Measurements from ENCODE around the gene ADGRG6. TPM values are rescaled to one million over a fixed set of nuclear protein-coding genes. Genes with fewer than 3 reads are reported as not detected.
A peak's percentile ranks its signal among the peaks of the same experiment; 100 is the strongest.

The ADGRG6 gene
- total and polyA plus RNA-seq, 2 donors (not counting 1 experiment from before 2014, with no cell fraction given): 49.9 to 67.2 TPM

- no peaks in the 10 kb centered on the region for H3K79me2 ChIP-seq (ENCODE audit: control insufficient read depth, insufficient read depth, low read length)
- H3K36me3 ChIP-seq (ENCODE audit: control insufficient read depth, insufficient read depth, low read length): no peaks in the 10 kb centered on the region
- no peaks in the 10 kb centered on the region for H3K9me3 ChIP-seq (ENCODE audit: control insufficient read depth, insufficient read depth, low read depth, low read length)
- no peak overlapping the region for H3K4me3 ChIP-seq (replicated peaks in 1 of 4; ENCODE audit: control extremely low read depth in 1 of 4, insufficient read depth in 1 of 4, low read depth in 3 of 4, low read length in 4 of 4)
- TF ChIP-seq EZH2 (IDR thresholded peaks at IDR 0.05; ENCODE audit: low read length, missing control alignments) (no peak), CTCF (conservative IDR thresholded peaks at IDR 0.05 in 1 of 2, IDR thresholded peaks at IDR 0.05 in 1 of 2; ENCODE audit: low read depth in 1 of 2, low read length in 2 of 2) (no peak)
- no peak overlapping the region for H2AFZ ChIP-seq (ENCODE audit: low read length)
- H4K20me1 ChIP-seq (ENCODE audit: control insufficient read depth, extremely low read depth, insufficient read depth, low read length): no peaks in the 10 kb centered on the region
- H3K27me3 ChIP-seq (ENCODE audit: control insufficient read depth, insufficient read depth, low read length): no peaks in the 10 kb centered on the region
- no peaks in the 10 kb centered on the region for H3K4me1 ChIP-seq (ENCODE audit: control insufficient read depth, extremely low read depth, insufficient read depth, low read length)
- no peak overlapping the region for H3K4me2 ChIP-seq (ENCODE audit: extremely low read depth, insufficient read depth, low read length)
- H3K27ac ChIP-seq (ENCODE audit: insufficient read depth, low read length): no peak overlapping the region
- DNase-seq (ENCODE audit: low read depth in 2 of 2): no peak
- H3K9ac ChIP-seq (ENCODE audit: insufficient read depth, low read length): no peak overlapping the region
Measured at GRCh38 chr6:142457638-142458406, 156.0 kb downstream of the ADGRG6 start.

DNA sequence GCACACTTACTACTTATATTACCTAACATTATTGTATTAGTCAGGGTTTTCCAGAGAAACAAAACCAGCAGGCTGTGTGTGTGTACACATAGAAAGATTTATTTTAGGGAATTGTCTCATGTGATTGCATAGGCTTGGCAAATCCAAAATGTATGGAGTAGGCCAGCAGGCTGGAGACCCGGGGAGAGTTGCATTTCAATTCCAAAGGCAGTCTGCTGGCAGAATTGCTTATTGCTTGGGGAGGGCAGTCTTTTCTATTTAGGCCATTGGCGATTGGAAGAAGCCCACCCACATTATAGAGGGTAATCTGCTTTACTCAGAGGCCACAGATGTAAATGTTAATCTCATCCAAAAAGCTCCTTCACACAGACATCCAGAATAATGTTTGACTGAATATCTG is 157.0 kb downstream of the ADGRG6 start:
- no peaks in the 10 kb centered on the region for H3K79me2 ChIP-seq (ENCODE audit: control insufficient read depth, insufficient read depth, low read length)
- H4K20me1 ChIP-seq (ENCODE audit: control insufficient read depth, extremely low read depth, insufficient read depth, low read length): no peaks in the 10 kb centered on the region
- no peaks in the 10 kb centered on the region for H3K4me1 ChIP-seq (ENCODE audit: control insufficient read depth, extremely low read depth, insufficient read depth, low read length)
- H2AFZ ChIP-seq (ENCODE audit: low read length): no peak overlapping the region
- H3K4me3 ChIP-seq (replicated peaks in 1 of 4; ENCODE audit: control extremely low read depth in 1 of 4, insufficient read depth in 1 of 4, low read depth in 3 of 4, low read length in 4 of 4): no peak overlapping the region
- no peak for TF ChIP-seq EZH2 (IDR thresholded peaks at IDR 0.05; ENCODE audit: low read length, missing control alignments)
- no peak for TF ChIP-seq CTCF (conservative IDR thresholded peaks at IDR 0.05 in 1 of 2, IDR thresholded peaks at IDR 0.05 in 1 of 2; ENCODE audit: low read depth in 1 of 2, low read length in 2 of 2)
- DNase-seq (ENCODE audit: low read depth in 2 of 2): no peak
- H3K9ac ChIP-seq (ENCODE audit: insufficient read depth, low read length): no peak overlapping the region
- no peaks in the 10 kb centered on the region for H3K36me3 ChIP-seq (ENCODE audit: control insufficient read depth, insufficient read depth, low read length)
- no peak overlapping the region for H3K27ac ChIP-seq (ENCODE audit: insufficient read depth, low read length)
- H3K4me2 ChIP-seq (ENCODE audit: extremely low read depth, insufficient read depth, low read length): no peak overlapping the region
- H3K27me3 ChIP-seq (ENCODE audit: control insufficient read depth, insufficient read depth, low read length): no peaks in the 10 kb centered on the region
- no peaks in the 10 kb centered on the region for H3K9me3 ChIP-seq (ENCODE audit: control insufficient read depth, insufficient read depth, low read depth, low read length)

- Histone ChIP-seq H2AFZ (ENCODE audit: low read length) (no peak overlapping the region), H4K20me1 (ENCODE audit: control insufficient read depth, extremely low read depth, insufficient read depth, low read length) (no peaks in the 10 kb centered on the region), H3K27me3 (ENCODE audit: control insufficient read depth, insufficient read depth, low read length) (no peaks in the 10 kb centered on the region), H3K4me1 (ENCODE audit: control insufficient read depth, extremely low read depth, insufficient read depth, low read length) (no peaks in the 10 kb centered on the region), H3K9me3 (ENCODE audit: control insufficient read depth, insufficient read depth, low read depth, low read length) (no peaks in the 10 kb centered on the region), H3K79me2 (ENCODE audit: control insufficient read depth, insufficient read depth, low read length) (no peaks in the 10 kb centered on the region), H3K27ac (ENCODE audit: insufficient read depth, low read length) (no peak overlapping the region), H3K9ac (ENCODE audit: insufficient read depth, low read length) (no peak overlapping the region), H3K4me3 (replicated peaks in 1 of 4; ENCODE audit: control extremely low read depth in 1 of 4, insufficient read depth in 1 of 4, low read depth in 3 of 4, low read length in 4 of 4) (no peak overlapping the region), H3K36me3 (ENCODE audit: control insufficient read depth, insufficient read depth, low read length) (no peaks in the 10 kb centered on the region), H3K4me2 (ENCODE audit: extremely low read depth, insufficient read depth, low read length) (no peak overlapping the region)
- TF ChIP-seq EZH2 (IDR thresholded peaks at IDR 0.05; ENCODE audit: low read length, missing control alignments) (no peak), CTCF (conservative IDR thresholded peaks at IDR 0.05 in 1 of 2, IDR thresholded peaks at IDR 0.05 in 1 of 2; ENCODE audit: low read depth in 1 of 2, low read length in 2 of 2) (no peak)
- peak in 1 of 2 donors; percentile 76 for DNase-seq (ENCODE audit: low read depth in 2 of 2)
Measured at GRCh38 chr6:142459271-142459670, 157.5 kb downstream of the ADGRG6 start.
